HL-60 (cell line): ENCODE data around the gene PAPOLB.

Source experiments
- GABPA ChIP-seq: IDR thresholded peaks from 2 replicates; pipeline ENCODE4 v1.6.1; 2012; ENCODE audit warnings: low read depth
- POLR2AphosphoS5 ChIP-seq: IDR thresholded peaks from 2 replicates; pipeline ENCODE4 v1.6.1; 2012; ENCODE audit warnings: low read depth
- REST ChIP-seq: IDR thresholded peaks from 2 replicates; pipeline ENCODE4 v1.6.1; 2012; ENCODE audit warnings: low read depth; ENCODE audit not compliant: insufficient replicate concordance
- SPI1 ChIP-seq: IDR thresholded peaks from 2 replicates; pipeline ENCODE4 v1.6.1; 2012; ENCODE audit warnings: low read depth, mild to moderate bottlenecking, borderline replicate concordance
- TF ChIP-seq, protein P1 (sequence below): IDR thresholded peaks from one replicate; pipeline ENCODE4 v1.5.1; 2011; ENCODE audit warnings: low read length, control low read depth, inconsistent platforms; ENCODE audit not compliant: insufficient read depth

DNA sequence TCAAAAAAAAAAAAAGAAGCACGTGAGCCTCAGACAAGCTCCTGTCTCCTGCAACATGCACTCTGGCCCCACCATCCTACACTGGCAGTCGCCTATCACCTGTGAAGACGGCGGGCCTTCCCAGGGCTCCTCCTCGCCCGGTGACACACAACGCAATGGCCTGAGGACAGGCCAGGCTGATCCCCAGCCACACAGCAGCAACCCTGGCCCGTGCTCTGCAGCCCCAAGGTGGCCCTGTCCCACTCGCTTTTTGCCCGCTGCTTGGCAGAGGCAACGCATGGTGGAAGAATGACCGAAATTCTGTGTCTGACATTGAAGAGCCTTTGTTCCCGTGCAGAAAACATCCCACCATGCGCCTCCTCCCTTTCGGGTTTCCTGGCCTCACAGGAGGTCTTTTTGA, 13.6 kb upstream of the PAPOLB start:
- TF ChIP-seq, protein P1, sequence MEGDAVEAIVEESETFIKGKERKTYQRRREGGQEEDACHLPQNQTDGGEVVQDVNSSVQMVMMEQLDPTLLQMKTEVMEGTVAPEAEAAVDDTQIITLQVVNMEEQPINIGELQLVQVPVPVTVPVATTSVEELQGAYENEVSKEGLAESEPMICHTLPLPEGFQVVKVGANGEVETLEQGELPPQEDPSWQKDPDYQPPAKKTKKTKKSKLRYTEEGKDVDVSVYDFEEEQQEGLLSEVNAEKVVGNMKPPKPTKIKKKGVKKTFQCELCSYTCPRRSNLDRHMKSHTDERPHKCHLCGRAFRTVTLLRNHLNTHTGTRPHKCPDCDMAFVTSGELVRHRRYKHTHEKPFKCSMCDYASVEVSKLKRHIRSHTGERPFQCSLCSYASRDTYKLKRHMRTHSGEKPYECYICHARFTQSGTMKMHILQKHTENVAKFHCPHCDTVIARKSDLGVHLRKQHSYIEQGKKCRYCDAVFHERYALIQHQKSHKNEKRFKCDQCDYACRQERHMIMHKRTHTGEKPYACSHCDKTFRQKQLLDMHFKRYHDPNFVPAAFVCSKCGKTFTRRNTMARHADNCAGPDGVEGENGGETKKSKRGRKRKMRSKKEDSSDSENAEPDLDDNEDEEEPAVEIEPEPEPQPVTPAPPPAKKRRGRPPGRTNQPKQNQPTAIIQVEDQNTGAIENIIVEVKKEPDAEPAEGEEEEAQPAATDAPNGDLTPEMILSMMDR: no peak
- no peak for TF ChIP-seq GABPA
- TF ChIP-seq REST: no peak
- no peak for TF ChIP-seq POLR2AphosphoS5
- TF ChIP-seq SPI1: no peak
